CD4-positive, alpha-beta T cell (primary cell): ENCODE measurements around the gene LSAMP. TPM values are rescaled to one million over a fixed set of nuclear protein-coding genes. Genes with fewer than 3 reads are reported as not detected.

Experiments used
- ATAC-seq: fragments of 200-7000 bp; cut with Tn5 transposase; one replicate; pipeline ENCODE4 v1.10.0; 2022; ENCODE audit warnings: mild to moderate bottlenecking; ENCODE audit not compliant: poor library complexity
- CTCF ChIA-PET: fragments of 350-600 bp; sonication (Branson Sonifier 250); formaldehyde crosslinking; loops from one replicate; lab custom pipeline; 2021; ENCODE audit warnings: antibody characterized with exemption, inconsistent platforms; lab: Charles Lee
- POLR2A ChIA-PET: fragments of 350-600 bp; sonication (Branson Sonifier 250); formaldehyde crosslinking; loops from one replicate; lab custom pipeline; 2021; ENCODE audit warnings: antibody characterized with exemption, inconsistent platforms; lab: Charles Lee
- DNase-seq, 14 experiments: peaks; one replicate each; pipeline ENCODE4 v3.0.0-alpha.2; 2013 to 2020; ENCODE audit warnings: mixed read lengths in 2 of 14
- H3K27ac ChIP-seq, 2 donors: one replicate each; pipeline versions ENCODE4 v1.5.1 to v1.7.0; 2013; ENCODE audit warnings: low read length in 2 of 2, low read depth in 1 of 2, mild to moderate bottlenecking in 1 of 2
- H3K27me3 ChIP-seq, 2 experiments: 1 replicate in 1 of 2; 2 replicates in 1 of 2; pipeline versions ENCODE4 v1.6.1 to v1.7.0; 2013; ENCODE audit warnings: low read length in 2 of 2, control low read depth in 1 of 2, mild to moderate bottlenecking in 1 of 2, moderate library complexity in 1 of 2; ENCODE audit not compliant: insufficient read depth in 2 of 2, control insufficient read depth in 1 of 2
- H3K36me3 ChIP-seq: one replicate; pipeline ENCODE4 v1.6.1; 2013; ENCODE audit warnings: low read length, control low read depth; ENCODE audit not compliant: insufficient read depth
- H3K4me1 ChIP-seq: one replicate; pipeline ENCODE4 v1.6.1; 2013; ENCODE audit warnings: low read length, control low read depth; ENCODE audit not compliant: insufficient read depth
- H3K4me3 ChIP-seq: one replicate; pipeline ENCODE4 v1.5.1; 2013; ENCODE audit warnings: mild to moderate bottlenecking, low read length, moderate library complexity
- H3K9me3 ChIP-seq, 2 experiments: 1 replicate in 1 of 2; 2 replicates in 1 of 2; pipeline versions ENCODE4 v1.6.1 to v1.7.0; 2013; ENCODE audit warnings: low read length in 2 of 2, mild to moderate bottlenecking in 2 of 2, control low read depth in 1 of 2, moderate library complexity in 1 of 2; ENCODE audit not compliant: control insufficient read depth in 1 of 2, insufficient read depth in 1 of 2
- H3K27ac Mint-ChIP-seq: one replicate; pipeline ENCODE4 v1.8.0; 2020; ENCODE audit warnings: mixed read lengths
- H3K27me3 Mint-ChIP-seq: one replicate; pipeline ENCODE4 v1.8.0; 2021; ENCODE audit warnings: mixed read lengths
- H3K36me3 Mint-ChIP-seq: one replicate; pipeline ENCODE4 v1.8.0; 2021; ENCODE audit warnings: low read depth, mixed read lengths
- H3K4me1 Mint-ChIP-seq: one replicate; pipeline ENCODE4 v1.8.0; 2021; ENCODE audit warnings: low read depth, mixed read lengths
- H3K4me3 Mint-ChIP-seq: one replicate; pipeline ENCODE4 v1.8.0; 2020; ENCODE audit warnings: mild to moderate bottlenecking, mixed read lengths
- H3K9me3 Mint-ChIP-seq: one replicate; pipeline ENCODE4 v1.8.0; 2020; ENCODE audit warnings: mixed read lengths
- CTCF ChIP-seq: fragments of 200-600 bp; IDR thresholded peaks from one replicate; pipeline ENCODE4 v1.8.0; 2022; ENCODE audit warnings: antibody characterized with exemption, mild to moderate bottlenecking
- intact Hi-C, 2 experiments: fragments of 100-400 bp; cut with DNase I in 1 of 2; cut with micrococcal nuclease in 1 of 2; formaldehyde crosslinking; loops; one replicate each; pipeline versions ENCODE4 v1.15.1 to v1.9.0; 2023 to 2025; cut with DNase I, micrococcal nuclease
- total RNA-seq, 174 experiments: library from RNA in 2 of 174; stranded (reverse) in 2 of 174; gene quantifications; one replicate each; pipeline ENCODE4 v1.2.3 and lab custom pipeline; 2021 to 2026

LSAMP gene
- total RNA-seq, 2 experiments from 2014 or later, result not detected

- no peaks in the 10 kb centered on the region for H3K4me1 ChIP-seq
- no peak for TF ChIP-seq CTCF
- no peak overlapping the region for H3K4me3 ChIP-seq
- DNase-seq, result no peak
- Mint-ChIP-seq H3K4me1 (no peaks in the 10 kb centered on the region), H3K36me3 (no peaks in the 10 kb centered on the region), H3K9me3 (no peaks in the 10 kb centered on the region), H3K27ac (no peak overlapping the region), H3K4me3 (no peak overlapping the region), H3K27me3 (peaks cover 24% of the 10 kb centered on the region)
- ATAC-seq, result no peak
- H3K27me3 ChIP-seq, result no peaks in the 10 kb centered on the region
- H3K9me3 ChIP-seq, result no peaks in the 10 kb centered on the region
- no peaks in the 10 kb centered on the region for H3K36me3 ChIP-seq
- H3K27ac ChIP-seq, result no peak overlapping the region
- ChIA-PET CTCF (no interaction called here), POLR2A (interaction anchor here (1.0 kb wide), 1 partner anchor 17 kb away, joined by 3 read pairs; no protein-coding TSS in a partner anchor)
- intact Hi-C loops, result no loop called here
Measured at GRCh38 chr3:115766587-115767482, 678.5 kb downstream of the LSAMP start.

GRCh38 chr3:115761927-115762305 is 683.4 kb downstream of the LSAMP start:
- CTCF ChIA-PET, result interaction anchor here (1.1 kb wide), 1 partner anchor 23 kb away, joined by 3 read pairs; no protein-coding TSS in a partner anchor
- H3K27ac Mint-ChIP-seq, result no peak overlapping the region
- Histone ChIP-seq H3K4me1 (no peaks in the 10 kb centered on the region), H3K4me3 (no peak overlapping the region), H3K36me3 (no peaks in the 10 kb centered on the region), H3K27ac (no peak overlapping the region), H3K27me3 (no peaks in the 10 kb centered on the region), H3K9me3 (no peaks in the 10 kb centered on the region)
- intact Hi-C loops, result no loop called here
- DNase-seq (no peak), ATAC-seq (no peak)
- TF ChIP-seq CTCF, result no peak
- POLR2A ChIA-PET, result no interaction called here
- H3K4me3 Mint-ChIP-seq, result no peak overlapping the region
- H3K4me1 Mint-ChIP-seq, result no peaks in the 10 kb centered on the region
- H3K27me3 Mint-ChIP-seq, result peaks cover 13% of the 10 kb centered on the region
- H3K9me3 Mint-ChIP-seq, result no peaks in the 10 kb centered on the region
- H3K36me3 Mint-ChIP-seq, result no peaks in the 10 kb centered on the region

GRCh38 chr3:115760716-115761115 is 684.6 kb downstream of the LSAMP start:
- no peaks in the 10 kb centered on the region for H3K9me3 ChIP-seq
- ChIA-PET POLR2A (no interaction called here), CTCF (no interaction called here)
- DNase-seq (no peak), ATAC-seq (no peak)
- intact Hi-C loops, result no loop called here
- TF ChIP-seq CTCF, result no peak
- no peak overlapping the region for H3K27ac ChIP-seq
- no peaks in the 10 kb centered on the region for H3K27me3 ChIP-seq
- no peak overlapping the region for H3K4me3 Mint-ChIP-seq
- H3K9me3 Mint-ChIP-seq, result no peaks in the 10 kb centered on the region
- no peak overlapping the region for H3K4me3 ChIP-seq
- H3K27me3 Mint-ChIP-seq, result peaks cover 4% of the 10 kb centered on the region
- H3K4me1 ChIP-seq, result no peaks in the 10 kb centered on the region
- no peak overlapping the region for H3K27ac Mint-ChIP-seq
- no peaks in the 10 kb centered on the region for H3K4me1 Mint-ChIP-seq
- no peaks in the 10 kb centered on the region for H3K36me3 Mint-ChIP-seq
- H3K36me3 ChIP-seq, result no peaks in the 10 kb centered on the region
